H7 (cell line): ENCODE data around the gene PKD1L1. TPM values are rescaled to one million over a fixed set of nuclear protein-coding genes. Genes with fewer than 3 reads are reported as not detected.

ENCODE experiments used
- DNase-seq: peaks from one replicate; pipeline ENCODE4 v3.0.0; 2012
- H3K27me3 ChIP-seq: 2 replicates; pipeline ENCODE4 v1.6.0; 2011; ENCODE audit warnings: mild to moderate bottlenecking, low read length; ENCODE audit not compliant: control insufficient read depth, insufficient read depth
- H3K36me3 ChIP-seq: replicated peaks from 2 replicates; pipeline ENCODE4 v1.5.1; 2011; ENCODE audit warnings: low read length; ENCODE audit not compliant: control insufficient read depth, insufficient read depth
- H3K4me3 ChIP-seq: 2 replicates; pipeline ENCODE4 v1.5.1; 2011; ENCODE audit warnings: low read depth, mild to moderate bottlenecking, control low read depth, low read length, moderate library complexity; ENCODE audit not compliant: insufficient read depth
- total RNA-seq: library from RNA; depleted of rRNA; stranded (reverse); fragments of >200 nt; shearing (Covaris generic); gene quantifications from 2 replicates; pipeline ENCODE4 v1.2.3, GENCODE V29; 2014

Gene PKD1L1
- total RNA-seq, 1 experiment from 2014 or later, result 0.07 TPM

DNA sequence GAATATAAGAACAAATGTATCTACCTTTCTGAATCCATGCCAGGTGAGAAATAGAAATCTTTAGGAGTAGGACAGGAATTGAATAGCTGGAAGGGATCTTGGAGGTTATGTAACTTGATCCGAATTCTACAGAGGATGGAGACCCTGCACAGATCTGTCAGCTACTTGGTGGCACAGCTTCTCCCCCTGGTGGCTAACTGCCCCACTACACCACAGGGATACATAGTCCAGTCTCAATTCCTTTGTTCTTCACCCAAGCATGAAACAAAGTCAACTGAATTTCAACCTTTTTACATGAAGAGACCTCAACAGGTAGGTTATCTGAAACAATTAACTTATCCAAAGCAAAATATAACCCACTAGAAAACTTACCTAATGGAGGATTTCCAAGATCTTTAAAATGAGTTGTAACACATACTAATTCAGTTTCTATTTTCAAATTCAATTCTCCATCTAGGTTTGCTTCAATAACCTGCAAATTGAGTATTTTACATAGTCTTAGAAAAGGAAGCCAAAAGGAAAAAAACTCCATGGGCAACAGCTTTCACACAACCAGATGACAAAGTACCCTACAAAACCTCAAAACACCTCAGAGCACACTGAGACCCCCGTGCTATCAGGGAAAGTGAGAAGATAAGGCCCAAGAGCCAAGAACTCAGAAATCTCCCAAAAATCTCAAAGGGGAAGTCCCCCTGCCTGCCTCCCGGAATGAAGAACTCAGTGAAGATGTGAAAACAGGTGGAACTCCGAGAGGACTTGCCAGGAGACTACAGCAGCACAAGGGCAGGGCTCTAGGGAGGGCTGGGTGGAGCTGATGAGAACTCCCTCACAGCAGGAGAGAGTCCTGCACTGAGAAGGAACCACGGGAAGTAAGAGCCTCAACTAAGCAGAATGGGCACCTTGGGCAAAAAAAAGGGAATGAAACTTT, 20.8 kb upstream of the PKD1L1 start:
- H3K4me3 ChIP-seq, result no peak overlapping the region
- H3K36me3 ChIP-seq, result peaks cover 52% of the 10 kb centered on the region
- H3K27me3 ChIP-seq, result no peaks in the 10 kb centered on the region
- peak; percentile 88 for DNase-seq

DNA sequence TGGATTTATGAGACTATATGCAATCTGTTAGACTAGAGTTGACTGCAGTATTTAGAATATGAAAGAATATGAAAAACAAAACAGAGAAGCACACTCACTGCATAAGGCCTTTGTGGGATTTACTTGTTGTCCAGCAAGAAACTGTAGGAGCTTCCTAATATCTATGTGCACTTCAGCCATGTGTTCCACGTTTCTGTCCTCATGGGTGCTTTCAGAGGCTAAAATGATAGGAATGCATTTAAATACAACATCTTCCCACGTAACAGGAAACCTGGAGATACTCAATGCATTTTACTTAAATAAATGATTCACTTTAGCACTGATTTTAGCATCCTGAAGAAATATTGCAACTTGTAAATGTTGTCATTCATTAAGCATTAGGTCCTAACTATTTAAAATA, 19.4 kb upstream of the PKD1L1 start:
- no peaks in the 10 kb centered on the region for H3K27me3 ChIP-seq
- H3K4me3 ChIP-seq, result no peak overlapping the region
- DNase-seq, result no peak
- peaks cover 46% of the 10 kb centered on the region for H3K36me3 ChIP-seq

GRCh38 chr7:47967123-47967522, 18.9 kb upstream of the PKD1L1 start:
- peaks cover 46% of the 10 kb centered on the region for H3K36me3 ChIP-seq
- H3K4me3 ChIP-seq, result no peak overlapping the region
- H3K27me3 ChIP-seq, result no peaks in the 10 kb centered on the region
- DNase-seq, result no peak

DNA sequence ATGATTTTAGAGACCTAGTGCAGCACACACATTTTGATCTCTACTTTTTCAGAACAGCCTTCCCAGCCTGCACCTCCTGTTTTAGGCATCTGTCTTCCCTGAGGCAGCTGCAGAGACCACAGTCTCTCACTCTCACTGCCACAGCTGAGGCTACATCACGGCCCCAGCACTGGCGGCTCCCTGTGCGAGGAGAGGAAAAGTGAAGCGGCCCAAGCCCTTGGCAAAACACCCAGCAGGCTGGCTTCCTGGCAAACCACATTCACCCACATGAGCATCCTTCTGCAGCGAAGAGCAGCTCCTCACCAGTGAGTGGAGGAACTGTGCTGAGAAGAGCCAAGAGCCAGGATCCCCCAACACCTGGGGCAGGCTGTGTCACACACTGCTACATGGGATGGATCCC, 17.2 kb upstream of the PKD1L1 start:
- no peak for DNase-seq
- no peaks in the 10 kb centered on the region for H3K27me3 ChIP-seq
- H3K4me3 ChIP-seq, result no peak overlapping the region
- H3K36me3 ChIP-seq, result peaks cover 48% of the 10 kb centered on the region

DNA sequence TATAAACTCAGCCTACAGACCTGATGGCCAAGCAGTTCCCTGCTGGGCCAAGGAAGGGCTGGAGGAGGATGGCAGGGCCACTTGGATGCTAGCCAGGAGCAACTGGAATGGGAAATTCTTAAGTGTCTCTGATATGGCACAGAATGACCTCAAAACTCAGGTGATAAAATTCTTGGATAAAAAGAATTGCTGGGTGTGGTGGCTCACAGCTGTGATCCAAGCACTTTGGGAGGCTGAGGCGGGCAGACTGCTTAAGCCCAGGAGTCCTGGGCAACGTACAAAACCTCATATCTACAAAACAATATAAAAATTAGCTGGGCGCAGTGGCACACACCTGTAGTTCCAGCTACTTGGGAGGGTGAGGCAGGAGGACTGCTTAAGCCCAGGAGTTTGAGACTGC, 14.0 kb upstream of the PKD1L1 start:
- Histone ChIP-seq H3K36me3 (peaks cover 44% of the 10 kb centered on the region), H3K27me3 (no peaks in the 10 kb centered on the region), H3K4me3 (no peak overlapping the region)
- no peak for DNase-seq

DNA sequence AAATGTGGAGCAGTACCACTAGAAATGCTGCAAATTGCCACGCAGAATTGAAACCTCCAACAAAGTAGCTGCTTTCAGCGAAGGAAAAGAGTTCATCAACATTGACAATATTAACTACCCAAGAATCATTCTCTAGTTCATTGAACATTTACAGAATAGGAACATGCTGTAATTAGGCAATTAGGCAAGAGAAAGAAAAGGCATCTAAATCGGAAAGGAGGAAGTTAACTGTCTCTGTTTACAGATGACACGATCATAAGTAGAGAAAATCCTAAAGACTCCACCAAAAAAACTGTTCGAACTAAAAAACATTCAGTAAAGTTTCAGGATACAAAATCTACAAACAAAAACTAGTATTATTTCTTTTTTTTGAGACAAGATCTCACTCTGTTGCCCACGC, 8.9 kb upstream of the PKD1L1 start:
- Histone ChIP-seq H3K4me3 (no peak overlapping the region), H3K27me3 (no peaks in the 10 kb centered on the region), H3K36me3 (peaks cover 11% of the 10 kb centered on the region)
- no peak for DNase-seq

DNA sequence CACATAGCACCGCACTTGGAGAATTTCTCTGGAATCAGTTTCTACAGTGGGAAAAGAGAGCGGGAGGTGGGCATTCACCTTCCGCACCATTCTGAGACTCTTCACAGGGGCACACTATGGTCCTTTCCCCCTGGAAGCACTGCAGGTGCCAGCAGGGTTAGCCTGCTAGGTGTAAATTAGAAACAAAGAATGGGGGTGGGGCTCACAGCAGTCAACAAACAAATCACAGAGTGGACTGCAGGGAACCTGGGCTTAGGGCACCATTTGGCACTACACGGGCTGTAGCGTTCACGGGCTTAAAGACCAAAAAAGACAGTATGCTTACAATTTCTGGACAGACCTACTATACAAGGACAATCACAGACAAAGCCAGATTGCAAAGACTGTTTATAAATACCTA, 8.0 kb upstream of the PKD1L1 start:
- H3K4me3 ChIP-seq, result no peak overlapping the region

DNA sequence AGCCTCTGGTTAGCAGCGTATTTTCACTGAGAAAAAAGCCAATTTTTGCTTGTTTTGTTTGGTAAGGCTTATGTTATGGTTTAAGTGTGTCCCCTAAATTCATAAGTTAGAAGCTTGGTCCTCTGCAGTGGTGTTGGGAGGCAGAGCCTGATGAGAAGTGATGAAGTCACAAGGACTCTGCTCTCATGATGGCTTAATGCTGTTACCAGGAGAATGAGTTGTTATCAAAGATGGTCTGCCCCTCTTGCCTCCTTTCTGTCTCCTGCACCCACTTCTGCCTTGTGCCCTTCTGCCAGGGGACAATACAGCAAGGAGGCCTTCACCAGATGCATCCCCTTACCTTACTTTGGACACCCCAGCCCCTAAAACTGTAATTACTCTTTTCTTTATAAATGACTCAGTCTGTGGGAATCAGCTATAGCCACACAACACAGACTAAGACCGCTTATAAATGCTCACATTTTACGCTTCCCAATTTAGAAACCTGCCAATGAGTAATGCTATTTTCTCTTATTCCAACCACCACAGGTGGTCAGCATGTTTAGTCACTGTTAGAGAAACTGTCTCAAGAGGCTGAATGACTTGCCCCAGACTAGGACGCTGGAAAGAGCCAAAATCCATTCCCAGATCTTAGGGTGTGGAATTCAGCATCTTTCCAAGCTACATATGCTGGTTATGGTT, 6.1 kb upstream of the PKD1L1 start:
- Histone ChIP-seq H3K36me3 (peaks cover 4% of the 10 kb centered on the region; the same call in 1 of the 2 replicates), H3K4me3 (no peak overlapping the region), H3K27me3 (no peaks in the 10 kb centered on the region)
- no peak for DNase-seq

More for the DNA sequence above, 8.0 kb upstream of the PKD1L1 start:
- H3K27me3 ChIP-seq, result no peaks in the 10 kb centered on the region
- DNase-seq, result no peak
- H3K36me3 ChIP-seq, result peaks cover 6% of the 10 kb centered on the region

- Histone ChIP-seq H3K36me3 (peaks cover 4% of the 10 kb centered on the region; the same call in 1 of the 2 replicates), H3K4me3 (no peak overlapping the region), H3K27me3 (no peaks in the 10 kb centered on the region)
- no peak for DNase-seq
Observed at GRCh38 chr7:47953822-47954221, 5.6 kb upstream of the PKD1L1 start.

DNA sequence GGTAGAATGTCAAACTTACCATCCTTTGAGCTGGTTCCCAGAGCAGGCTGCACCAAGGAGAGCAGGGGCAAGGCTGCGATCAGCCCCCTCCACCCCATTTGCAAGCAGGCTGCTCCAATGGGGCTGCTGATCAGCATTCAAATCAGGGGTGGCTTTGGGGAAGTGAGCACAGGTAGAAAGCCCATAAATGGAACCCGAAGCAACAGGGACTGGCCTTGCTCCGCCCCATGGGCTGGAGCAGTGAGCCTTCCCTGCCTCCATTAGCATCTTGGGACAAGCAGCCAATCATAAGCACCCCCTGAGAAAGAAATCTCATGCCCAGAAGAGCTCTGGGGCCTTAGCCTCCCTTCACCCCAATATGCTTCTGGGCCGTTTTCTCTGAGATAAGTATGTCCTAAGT, 4.0 kb upstream of the PKD1L1 start:
- peaks cover 4% of the 10 kb centered on the region; the same call in 1 of the 2 replicates for H3K36me3 ChIP-seq
- no peak overlapping the region for H3K4me3 ChIP-seq
- H3K27me3 ChIP-seq, result no peaks in the 10 kb centered on the region
- peak; percentile 69 for DNase-seq

- Histone ChIP-seq H3K4me3 (no peak overlapping the region), H3K27me3 (no peaks in the 10 kb centered on the region), H3K36me3 (peaks cover 4% of the 10 kb centered on the region; the same call in 1 of the 2 replicates)
- no peak for DNase-seq
Observed at GRCh38 chr7:47951374-47951773, 3.1 kb upstream of the PKD1L1 start.

- DNase-seq, result peak; percentile 76
- Histone ChIP-seq H3K36me3 (peaks cover 4% of the 10 kb centered on the region; the same call in 1 of the 2 replicates), H3K27me3 (no peaks in the 10 kb centered on the region), H3K4me3 (no peak overlapping the region)
Observed at GRCh38 chr7:47950714-47951113, 2.4 kb upstream of the PKD1L1 start.

- Histone ChIP-seq H3K4me3 (no peak overlapping the region), H3K27me3 (no peaks in the 10 kb centered on the region), H3K36me3 (peaks cover 2% of the 10 kb centered on the region; the same call in 1 of the 2 replicates)
- DNase-seq, result no peak
Observed at GRCh38 chr7:47949703-47950102, 1.4 kb upstream of the PKD1L1 start.

- H3K4me3 ChIP-seq, result no peak overlapping the region
- H3K27me3 ChIP-seq, result no peaks in the 10 kb centered on the region
- no peaks in the 10 kb centered on the region for H3K36me3 ChIP-seq
- no peak for DNase-seq
Observed at GRCh38 chr7:47947355-47947749, 914 bp downstream of the PKD1L1 start.
